ENCODE data around the gene BEND6. TPM values are rescaled to one million over a fixed set of nuclear protein-coding genes. Genes with fewer than 3 reads are reported as not detected.

Gene BEND6
- 9.6 and 13.1 TPM in 2 replicates for total RNA-seq

DNA sequence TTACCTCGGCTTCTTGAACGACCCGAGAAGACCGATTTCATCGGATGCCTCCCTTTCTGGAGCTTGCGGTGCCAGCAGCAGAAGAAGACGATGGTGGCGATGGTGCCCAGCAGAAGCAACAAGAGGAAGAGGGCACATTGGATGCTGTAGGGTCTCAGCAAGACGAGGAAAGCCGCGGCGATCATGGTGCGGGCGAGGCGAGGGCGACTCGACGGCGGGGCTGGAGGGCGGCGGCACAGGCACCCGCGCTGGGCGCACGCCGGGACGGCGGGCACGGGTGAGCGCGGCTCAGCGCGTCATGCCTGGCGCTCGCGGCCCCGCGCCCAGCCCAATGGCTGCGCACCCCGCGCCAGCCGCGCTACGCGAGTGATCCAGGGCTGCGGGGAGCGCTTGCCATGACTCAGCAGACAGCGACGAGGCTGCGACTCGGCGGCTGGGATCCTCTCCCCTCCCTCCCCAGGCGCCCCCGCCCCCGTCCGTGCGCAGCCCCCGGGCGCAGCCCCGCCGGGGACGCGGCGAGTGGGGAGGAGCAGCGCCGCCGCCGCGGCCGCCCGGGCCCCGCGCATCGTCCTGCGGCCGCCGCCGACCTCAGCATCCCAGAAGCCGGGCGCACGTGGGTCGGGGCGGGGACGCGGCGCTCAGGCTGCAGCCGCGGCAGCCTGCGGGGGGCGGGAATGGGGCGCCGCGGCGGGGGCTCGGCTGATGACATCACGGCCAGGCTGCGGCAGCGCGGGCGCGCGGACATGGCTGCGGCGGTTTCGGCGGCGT lies at the start of gene BEND6:
TSS of gene BEND6 (plus strand) at position 705 of the 768 bp plus-strand sequence. CDS start 26,704 bp downstream, outside the sequence.

GRCh38 chr6:57046332-57047256 lies 91.7 kb downstream of the BEND6 start, which contains the start of gene KIAA1586:
KIAA1586 (plus strand) TSS chr6:57046693; CDS start chr6:57046756, 63 bp downstream.

Other genes starting within 250 kb of the BEND6 start
- gene KIAA1586, start 91.6 kb downstream of the BEND6 start, total RNA-seq = 11.4 and 16.5 TPM in 2 replicates
- gene ZNF451, start 135.1 kb downstream of the BEND6 start, total RNA-seq = 54.1 and 55.0 TPM in 2 replicates
- gene BAG2, start 217.2 kb downstream of the BEND6 start, total RNA-seq = 7.4 and 12.3 TPM in 2 replicates